NCI-H82 treated with DMSO at 0.1 percent for 48 hours (cell line): ENCODE results near the gene CHTOP.
A peak's percentile ranks its signal among the peaks of the same experiment; 100 is the strongest.
"Not testable (repeated sequence)": the region's sequence is repeated elsewhere in the genome, so short reads cannot be mapped to it uniquely, and the experiment has no call there.

Experiments
- DNase-seq: peaks from one replicate; lab custom pipeline; 2025; ENCODE audit not compliant: unreplicated experiment; lab: John Stamatoyannopoulos, UW

Gene CHTOP

GRCh38 chr1:153658400-153659174 lies 24.7 kb downstream of the CHTOP start, which contains the start of gene SNAPIN:
TSS of gene SNAPIN (plus strand) at chr1:153658703. CDS start at chr1:153658744, 41 bp downstream.
- peak; percentile 87 for DNase-seq

GRCh38 chr1:153659175-153659534 lies 25.3 kb downstream of the CHTOP start:
- no peak for DNase-seq

GRCh38 chr1:153659656-153660055 lies 25.8 kb downstream of the CHTOP start:
- no peak for DNase-seq

- no peak for DNase-seq
Measured at GRCh38 chr1:153661111-153661708, 27.3 kb downstream of the CHTOP start.

GRCh38 chr1:153662269-153662668 lies 28.4 kb downstream of the CHTOP start:
- no peak for DNase-seq

- DNase-seq: no peak
Measured at GRCh38 chr1:153663211-153663610, 29.3 kb downstream of the CHTOP start.

GRCh38 chr1:153667439-153667838 lies 33.6 kb downstream of the CHTOP start:
- no peak for DNase-seq

- DNase-seq: not testable (repeated sequence)
Measured at GRCh38 chr1:153668672-153669071, 34.8 kb downstream of the CHTOP start.

GRCh38 chr1:153669606-153670005 lies 35.7 kb downstream of the CHTOP start:
- no peak for DNase-seq

- no peak for DNase-seq
Measured at GRCh38 chr1:153670257-153670858, 36.5 kb downstream of the CHTOP start.

GRCh38 chr1:153670859-153671627 lies 37.2 kb downstream of the CHTOP start, which contains the start of gene ILF2:
TSS of gene ILF2 (minus strand) at chr1:153670993. CDS start at chr1:153670922, 71 bp downstream.
- peak; percentile 100 for DNase-seq

GRCh38 chr1:153671628-153672353 lies 37.9 kb downstream of the CHTOP start:
- peak; percentile 80 for DNase-seq

GRCh38 chr1:153673511-153673910 lies 39.6 kb downstream of the CHTOP start:
- DNase-seq: no peak

- peak; percentile 66 for DNase-seq
Measured at GRCh38 chr1:153677718-153678518, 44.1 kb downstream of the CHTOP start.

GRCh38 chr1:153678519-153679336 lies 44.9 kb downstream of the CHTOP start, which contains the start of gene NPR1:
TSS of gene NPR1 (plus strand) at chr1:153678688. CDS start at chr1:153679109, 421 bp downstream.
- no peak for DNase-seq

- no peak for DNase-seq
Measured at GRCh38 chr1:153679337-153680119, 45.7 kb downstream of the CHTOP start.

- no peak for DNase-seq
Measured at GRCh38 chr1:153680120-153680403, 46.2 kb downstream of the CHTOP start.

GRCh38 chr1:153682730-153683129 lies 48.9 kb downstream of the CHTOP start:
- DNase-seq: no peak
